Endothelial cell of umbilical vein (primary cell): ENCODE data around the gene CHL1. TPM values are rescaled to one million over a fixed set of nuclear protein-coding genes. Genes with fewer than 3 reads are reported as not detected.

Experiments
- Bru-seq: library from RNA; stranded (reverse); fragments of 400-500 nt; gene quantifications from one replicate; lab custom pipeline; 2021; lab: Mats Ljungman, UMichigan
- BruChase-seq, 2 experiments: library from RNA; stranded (reverse); fragments of 400-500 nt; gene quantifications; one replicate each; lab custom pipeline; 2021; lab: Mats Ljungman, UMichigan
- BruUV-seq: library from RNA; stranded (reverse); fragments of 400-500 nt; replicated peaks from 2 replicates; lab custom pipeline; 2021; lab: Mats Ljungman, UMichigan
- CTCF ChIA-PET: fragments of 300-600, 350-600 bp; sonication (Branson Sonifier 250); formaldehyde crosslinking; loops from one replicate; lab custom pipeline; 2021; ENCODE audit warnings: antibody characterized with exemption, inconsistent platforms; lab: Charles Lee
- POLR2A ChIA-PET: fragments of 300-600, 350-600 bp; sonication (Branson Sonifier 250); formaldehyde crosslinking; loops from one replicate; lab custom pipeline; 2021; ENCODE audit warnings: antibody characterized with exemption, inconsistent platforms; lab: Charles Lee
- DNase-seq: peaks from one replicate; pipeline ENCODE4 v3.0.0-alpha.2; 2011; ENCODE audit warnings: low read depth, low spot score
- FAIRE-seq: peaks from 2 replicates; lab custom pipeline; 2011; peaks lifted over from hg19 to GRCh38; lab: Jason Lieb, UNC
- H2AFZ ChIP-seq: 2 replicates; pipeline ENCODE4 v1.6.0; 2012; ENCODE audit warnings: low read depth, low read length, control low read depth, inconsistent platforms
- H3K27ac ChIP-seq: 2 replicates; pipeline ENCODE4 v1.5.1; 2011; ENCODE audit warnings: low read depth, mild to moderate bottlenecking, control low read depth, low read length, moderate library complexity; ENCODE audit not compliant: insufficient read depth
- H3K27me3 ChIP-seq, 2 experiments: 2 replicates each; pipeline versions ENCODE4 v1.6.0 to v1.6.1; 2011; ENCODE audit warnings: low read length in 2 of 2, mixed read lengths in 1 of 2; ENCODE audit not compliant: control insufficient read depth in 2 of 2, insufficient read depth in 2 of 2
- H3K36me3 ChIP-seq, 2 experiments: 2 replicates in 1 of 2; 3 replicates in 1 of 2; pipeline ENCODE4 v1.5.1; 2011; ENCODE audit warnings: low read length in 2 of 2, mild to moderate bottlenecking in 1 of 2, moderate library complexity in 1 of 2; ENCODE audit not compliant: control insufficient read depth in 2 of 2, insufficient read depth in 2 of 2; ENCODE audit errors: extremely low read depth in 1 of 2
- H3K4me1 ChIP-seq: 3 replicates; pipeline ENCODE4 v1.5.1; 2011; ENCODE audit warnings: mild to moderate bottlenecking, low read length; ENCODE audit not compliant: control insufficient read depth, insufficient read depth; ENCODE audit errors: extremely low read depth
- H3K4me2 ChIP-seq: 2 replicates; pipeline ENCODE4 v1.6.1; 2011; ENCODE audit warnings: low read length, control low read depth, mixed read lengths; ENCODE audit not compliant: insufficient read depth
- H3K4me3 ChIP-seq, 3 experiments: fragments of 200-600 bp in 1 of 3; sonication (generic), shearing (Covaris generic) in 1 of 3; replicated peaks in 1 of 3; 2 replicates each; pipeline ENCODE4 v1.5.1; 2011 to 2016; ENCODE audit warnings: control low read depth in 3 of 3, low read length in 3 of 3, mild to moderate bottlenecking in 2 of 3, inconsistent platforms in 1 of 3, low read depth in 1 of 3, moderate library complexity in 1 of 3; ENCODE audit not compliant: insufficient read depth in 1 of 3
- H3K79me2 ChIP-seq: 2 replicates; pipeline ENCODE4 v1.6.0; 2012; ENCODE audit warnings: low read length, inconsistent platforms; ENCODE audit not compliant: control insufficient read depth, insufficient read depth
- H3K9ac ChIP-seq: replicated peaks from 2 replicates; pipeline ENCODE3; 2011; ENCODE audit warnings: low read length, control low read depth; ENCODE audit not compliant: insufficient read depth; ENCODE audit errors: extremely low read depth
- H3K9me1 ChIP-seq: replicated peaks from 3 replicates; pipeline ENCODE4 v1.6.0; 2011; ENCODE audit warnings: mild to moderate bottlenecking, low read length; ENCODE audit not compliant: control insufficient read depth, insufficient read depth; ENCODE audit errors: extremely low read depth
- H3K9me3 ChIP-seq: replicated peaks from 2 replicates; pipeline ENCODE4 v1.5.1; 2012; ENCODE audit warnings: low read length, inconsistent platforms; ENCODE audit not compliant: control insufficient read depth, insufficient read depth
- H4K20me1 ChIP-seq: replicated peaks from 2 replicates; pipeline ENCODE3; 2011; ENCODE audit warnings: mild to moderate bottlenecking, low read length; ENCODE audit not compliant: control insufficient read depth, insufficient read depth; ENCODE audit errors: extremely low read depth
- CTCF ChIP-seq, 2 donors: IDR thresholded peaks; 1 replicate in 1 of 2; 2 replicates in 1 of 2; pipeline ENCODE4 v1.5.1; 2011; ENCODE audit warnings: low read length in 2 of 2, mild to moderate bottlenecking in 2 of 2, moderate library complexity in 2 of 2, control low read depth in 1 of 2, inconsistent platforms in 1 of 2, low read depth in 1 of 2; ENCODE audit not compliant: insufficient read depth in 1 of 2; ENCODE audit errors: extremely low read depth in 1 of 2
- EZH2 ChIP-seq: IDR thresholded peaks from 2 replicates; pipeline ENCODE4 v1.6.1; 2012; ENCODE audit warnings: borderline replicate concordance, low read depth, mild to moderate bottlenecking, moderate library complexity, low read length, inconsistent platforms; ENCODE audit not compliant: severe bottlenecking
- FOS ChIP-seq: IDR thresholded peaks from 2 replicates; pipeline ENCODE4 v1.6.1; 2011; ENCODE audit warnings: mild to moderate bottlenecking, low read length, moderate library complexity, borderline replicate concordance; ENCODE audit not compliant: insufficient read depth
- GATA2 ChIP-seq: IDR thresholded peaks from 2 replicates; pipeline ENCODE4 v1.7.0; 2011; ENCODE audit warnings: low read depth, mild to moderate bottlenecking, moderate library complexity, mixed read lengths, low read length; ENCODE audit not compliant: insufficient read length, insufficient read depth
- JUN ChIP-seq: IDR thresholded peaks from 2 replicates; pipeline ENCODE4 v1.6.1; 2011; ENCODE audit warnings: borderline replicate concordance, low read depth; ENCODE audit not compliant: insufficient read length, insufficient read depth
- MAX ChIP-seq: IDR thresholded peaks from 2 replicates; pipeline ENCODE4 v1.6.1; 2011; ENCODE audit not compliant: insufficient read depth, insufficient read length
- MYC ChIP-seq: IDR thresholded peaks from one replicate; pipeline ENCODE4 v1.6.1; 2011; ENCODE audit warnings: mild to moderate bottlenecking, low read depth, low read length
- POLR2A ChIP-seq: IDR thresholded peaks from 2 replicates; pipeline ENCODE4 v1.6.1; 2012; ENCODE audit warnings: low read depth, mild to moderate bottlenecking, control low read depth, low read length
- POLR2AphosphoS5 ChIP-seq: IDR thresholded peaks from 2 replicates; pipeline ENCODE4 v1.6.1; 2012; ENCODE audit warnings: low read depth, mild to moderate bottlenecking, control low read depth, low read length, moderate library complexity; ENCODE audit not compliant: insufficient read depth
- dilution Hi-C: fragments of 300-500 bp; cut with MboI; formaldehyde crosslinking; loops from one replicate; pipeline ENCODE4 v1.15.0; 2019; ENCODE audit warnings: low sequenced_read_pairs; ENCODE audit not compliant: extremely low pct_ligation_motif_present
- intact Hi-C: fragments of 100-400 bp; cut with micrococcal nuclease; formaldehyde crosslinking; loops from one replicate; pipeline ENCODE4 v1.10.0; 2022
- long read RNA-seq: library from polyadenylated mRNA; stranded (forward); transcript quantifications from one replicate; pipeline ENCODE4 v2.0.0, GENCODE V29; 2021
- polyA minus RNA-seq, 3 experiments: library from RNA; depleted of rRNA, polyadenylated mRNA; stranded (reverse); fragments of >200 nt; gene quantifications; 1 replicate in 1 of 3; 2 replicates in 2 of 3; pipeline ENCODE4 v1.2.3, GENCODE V29; 2011
- polyA plus RNA-seq, 4 experiments: library from polyadenylated mRNA; depleted of rRNA in 3 of 4; stranded (reverse) in 3 of 4; unstranded in 1 of 4; fragments of >200 nt; gene quantifications; 2 replicates each; pipeline versions ENCODE4 v1.2.1 to v1.2.3, GENCODE V29; 2011 to 2012; ENCODE audit warnings: missing spikeins in 1 of 4
- total RNA-seq: library from RNA; stranded (reverse); gene quantifications from 2 replicates; pipeline ENCODE4 v1.2.3, GENCODE V29; 2021

CHL1 gene
- total RNA-seq: not detected in 2 replicates
- not detected in 2 replicates for polyA plus RNA-seq
- polyA plus RNA-seq (2011; cell fraction: cytosol; rRNA removed): not detected in 2 replicates
- polyA plus RNA-seq (2011; cell fraction: nucleus; rRNA removed): not detected in 2 replicates
- not detected in 2 replicates for polyA plus RNA-seq (2012)
- not detected in 2 replicates for polyA minus RNA-seq
- polyA minus RNA-seq (2011; cell fraction: cytosol; rRNA and poly(A)+ RNA removed): not detected
- not detected in 2 replicates for polyA minus RNA-seq (2011; cell fraction: nucleus; rRNA and poly(A)+ RNA removed)
- Bru-seq, nascent RNA: not detected
- BruChase-seq, experiment 1, labeled RNA remaining after a 6-hour chase: not detected
- BruChase-seq, experiment 2, labeled RNA remaining after a 2-hour chase: not detected
- long read RNA-seq: 0 reads

- dilution Hi-C loops: no loop called here
- FAIRE-seq (no peak), DNase-seq (no peak)
- Histone ChIP-seq H3K9me1 (no peaks in the 10 kb centered on the region), H3K79me2 (no peaks in the 10 kb centered on the region), H3K27ac (no peak within 1 kb of the TSS), H3K4me1 (no peaks in the 10 kb centered on the region), H3K4me3 (no peak within 1 kb of the TSS), H2AFZ (no peak within 1 kb of the TSS), H3K4me2 (no peak within 1 kb of the TSS), H4K20me1 (no peaks in the 10 kb centered on the region), H3K9me3 (no peaks in the 10 kb centered on the region), H3K9ac (no peak within 1 kb of the TSS), H3K27me3 (no peaks in the 10 kb centered on the region), H3K36me3 (no peaks in the 10 kb centered on the region)
- intact Hi-C loops: no loop called here
- CTCF ChIA-PET: no interaction called here
- BruUV-seq: no TSS peak
- POLR2A ChIA-PET: no interaction called here
- no peak for TF ChIP-seq CTCF (IDR thresholded peaks at IDR 0.05; ENCODE audit: extremely low read depth in 1 of 2, insufficient read depth in 1 of 2, low read depth in 1 of 2, low read length in 2 of 2)
- no peak for TF ChIP-seq EZH2
- no peak for TF ChIP-seq POLR2AphosphoS5
- TF ChIP-seq GATA2: no peak
- no peak for TF ChIP-seq MAX
- TF ChIP-seq POLR2A: no peak
- no peak for TF ChIP-seq FOS
- no peak for TF ChIP-seq MYC
- TF ChIP-seq JUN: no peak
Measured at GRCh38 chr3:196311-197148, at the start of gene CHL1. CHL1 (plus strand) TSS chr3:196763; CDS start chr3:319777, 123,014 bp downstream.
